LNCaP clone FGC (cell line): Measurements from ENCODE around the gene CASQ2.

ENCODE experiments used
- DNase-seq: peaks from one replicate; pipeline ENCODE4 v3.0.0-alpha.2; 2011; ENCODE audit warnings: low read depth
- H3K4me3 ChIP-seq: 2 replicates; pipeline ENCODE4 v1.5.1; 2011; ENCODE audit warnings: mild to moderate bottlenecking, low read depth, low read length, control low read depth
- CTCF ChIP-seq: IDR thresholded peaks from 2 replicates; pipeline ENCODE4 v1.5.1; 2012; ENCODE audit warnings: mild to moderate bottlenecking; ENCODE audit not compliant: control insufficient read depth, insufficient read depth; ENCODE audit errors: extremely low read depth

The CASQ2 gene

GRCh38 chr1:115669886-115670285 lies 98.6 kb downstream of the CASQ2 start:
- no peak overlapping the region for H3K4me3 ChIP-seq
- DNase-seq, result no peak
- no peak for TF ChIP-seq CTCF

GRCh38 chr1:115669002-115669673 lies 99.4 kb downstream of the CASQ2 start:
- DNase-seq, result no peak
- no peak overlapping the region for H3K4me3 ChIP-seq
- no peak for TF ChIP-seq CTCF

GRCh38 chr1:115668579-115668978 lies 99.9 kb downstream of the CASQ2 start:
- H3K4me3 ChIP-seq, result no peak overlapping the region
- DNase-seq, result no peak
- no peak for TF ChIP-seq CTCF

- peak; percentile 84 for DNase-seq
- no peak for TF ChIP-seq CTCF
- H3K4me3 ChIP-seq, result no peak overlapping the region
These were observed 101.8 kb downstream of the CASQ2 start for GRCh38 chr1:115666702-115667101.

GRCh38 chr1:115666206-115666605 lies 102.3 kb downstream of the CASQ2 start:
- H3K4me3 ChIP-seq, result no peak overlapping the region
- TF ChIP-seq CTCF, result no peak
- no peak for DNase-seq

GRCh38 chr1:115665319-115666096 lies 103.0 kb downstream of the CASQ2 start:
- DNase-seq, result no peak
- H3K4me3 ChIP-seq, result no peak overlapping the region
- TF ChIP-seq CTCF, result no peak
